ENCODE measurements around the gene CFAP45. TPM values are rescaled to one million over a fixed set of nuclear protein-coding genes. Genes with fewer than 3 reads are reported as not detected.

The CFAP45 gene
- polyA plus RNA-seq, 3 donors, result 0.12 to 1.0 TPM; not detected in 1

DNA sequence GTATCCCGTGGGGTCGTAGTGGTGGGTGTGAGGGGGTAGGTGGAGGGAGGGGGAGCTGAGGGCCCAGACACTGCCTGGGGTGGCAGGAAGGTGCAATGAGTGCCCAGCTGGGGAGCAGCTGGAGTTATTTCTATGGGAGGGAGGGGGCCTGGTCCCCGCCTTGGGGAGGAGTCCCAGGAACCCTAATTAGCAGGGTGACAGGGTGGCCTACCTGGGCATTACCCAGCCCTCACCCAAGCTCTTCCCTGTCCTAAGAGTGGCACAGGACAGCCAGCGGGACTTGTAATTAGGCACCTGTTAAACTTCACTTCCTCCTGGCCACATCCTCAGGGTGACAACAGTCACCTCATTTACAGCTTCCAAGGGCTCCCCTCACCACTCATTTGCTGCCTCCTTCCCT lies 37.4 kb downstream of the CFAP45 start, which contains the start of gene VSIG8:
Gene VSIG8, minus strand, starts transcription at position 101 of the 400 bp plus-strand sequence. CDS start 136 bp downstream, outside the sequence.
- Histone ChIP-seq H3K4me1 (ENCODE audit: control insufficient read depth in 1 of 2, insufficient read depth in 2 of 2, low read length in 2 of 2) (no peaks in the 10 kb centered on the region), H3K36me3 (replicated peaks in 1 of 2; ENCODE audit: control insufficient read depth in 1 of 2, insufficient read depth in 2 of 2, low read length in 2 of 2) (no peaks in the 10 kb centered on the region), H4K20me1 (ENCODE audit: insufficient read depth, low read length) (no peaks in the 10 kb centered on the region), H3K4me2 (replicated peaks; ENCODE audit: extremely low read depth, low read length, poor library complexity, severe bottlenecking) (no peak within 1 kb of the TSS), H2AFZ (ENCODE audit: insufficient read depth, low read depth, low read length, poor library complexity, severe bottlenecking) (no peak within 1 kb of the TSS), H3K9ac (ENCODE audit: insufficient read depth, low read length, poor library complexity, severe bottlenecking) (no peak within 1 kb of the TSS), H3K27me3 (ENCODE audit: control insufficient read depth in 2 of 2, insufficient read depth in 2 of 2, low read length in 2 of 2) (peaks cover 0 to 2% of the 10 kb centered on the region in 2 donors), H3K79me2 (ENCODE audit: insufficient read depth, low read length) (no peaks in the 10 kb centered on the region), H3K27ac (ENCODE audit: low read depth in 1 of 2, low read length in 2 of 2) (no peak within 1 kb of the TSS), H3K9me3 (replicated peaks in 1 of 2; ENCODE audit: control insufficient read depth in 1 of 2, insufficient read depth in 1 of 2, low read length in 2 of 2) (no peaks in the 10 kb centered on the region), H3K4me3 (replicated peaks in 1 of 3; ENCODE audit: low read depth in 2 of 3, low read length in 3 of 3) (no peak within 1 kb of the TSS)
- Mint-ChIP-seq H3K4me3 (peak within 1 kb of the TSS in 1 of 2 donors; percentile 16), H3K9me3 (no peaks in the 10 kb centered on the region), H3K4me1 (no peaks in the 10 kb centered on the region), H3K36me3 (no peaks in the 10 kb centered on the region), H3K27ac (peak within 1 kb of the TSS in 1 of 7 donors; percentile 49), H3K27me3 (ENCODE audit: low read depth in 3 of 3) (peaks cover 8 to 12% (median 11%) of the 10 kb centered on the region in 3 donors)
- intact Hi-C loops (cut with micrococcal nuclease), result no loop called here
- TF ChIP-seq, protein P1, sequence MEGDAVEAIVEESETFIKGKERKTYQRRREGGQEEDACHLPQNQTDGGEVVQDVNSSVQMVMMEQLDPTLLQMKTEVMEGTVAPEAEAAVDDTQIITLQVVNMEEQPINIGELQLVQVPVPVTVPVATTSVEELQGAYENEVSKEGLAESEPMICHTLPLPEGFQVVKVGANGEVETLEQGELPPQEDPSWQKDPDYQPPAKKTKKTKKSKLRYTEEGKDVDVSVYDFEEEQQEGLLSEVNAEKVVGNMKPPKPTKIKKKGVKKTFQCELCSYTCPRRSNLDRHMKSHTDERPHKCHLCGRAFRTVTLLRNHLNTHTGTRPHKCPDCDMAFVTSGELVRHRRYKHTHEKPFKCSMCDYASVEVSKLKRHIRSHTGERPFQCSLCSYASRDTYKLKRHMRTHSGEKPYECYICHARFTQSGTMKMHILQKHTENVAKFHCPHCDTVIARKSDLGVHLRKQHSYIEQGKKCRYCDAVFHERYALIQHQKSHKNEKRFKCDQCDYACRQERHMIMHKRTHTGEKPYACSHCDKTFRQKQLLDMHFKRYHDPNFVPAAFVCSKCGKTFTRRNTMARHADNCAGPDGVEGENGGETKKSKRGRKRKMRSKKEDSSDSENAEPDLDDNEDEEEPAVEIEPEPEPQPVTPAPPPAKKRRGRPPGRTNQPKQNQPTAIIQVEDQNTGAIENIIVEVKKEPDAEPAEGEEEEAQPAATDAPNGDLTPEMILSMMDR (IDR thresholded peaks at IDR 0.05), result no peak
- DNase-seq, result no peak
- WGBS (ENCODE audit: insufficient coverage), result no CpG with 5 or more reads among the region's 4 CpGs

DNA sequence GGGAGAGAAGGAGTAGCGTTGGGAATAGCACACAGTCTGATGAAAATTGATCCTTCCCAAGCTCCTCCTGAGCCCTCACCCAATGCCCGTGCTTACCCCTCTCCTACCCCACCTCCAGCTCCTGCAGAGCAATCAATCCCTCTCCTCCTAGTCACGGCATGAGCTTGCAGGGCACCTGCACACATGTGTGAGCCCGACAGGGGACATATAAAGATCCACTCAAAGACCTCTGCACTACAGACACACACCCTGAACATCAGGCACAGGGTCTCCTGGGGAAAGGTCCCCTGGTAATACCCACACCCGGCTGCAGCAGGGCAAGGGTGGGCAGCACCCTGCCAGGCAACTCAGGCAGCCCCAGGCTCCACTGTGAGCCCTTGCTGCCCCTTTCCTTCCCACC lies 37.9 kb downstream of the CFAP45 start:
- Mint-ChIP-seq H3K9me3 (no peaks in the 10 kb centered on the region), H3K27me3 (ENCODE audit: low read depth in 3 of 3) (peaks cover 8 to 12% (median 9%) of the 10 kb centered on the region in 3 donors), H3K36me3 (no peaks in the 10 kb centered on the region), H3K4me1 (no peaks in the 10 kb centered on the region), H3K27ac (peak overlapping the region in 1 of 7 donors; percentile 49), H3K4me3 (no peak overlapping the region)
- Histone ChIP-seq H3K27ac (ENCODE audit: low read depth in 1 of 2, low read length in 2 of 2) (no peak overlapping the region), H3K79me2 (ENCODE audit: insufficient read depth, low read length) (no peaks in the 10 kb centered on the region), H2AFZ (ENCODE audit: insufficient read depth, low read depth, low read length, poor library complexity, severe bottlenecking) (no peak overlapping the region), H3K36me3 (replicated peaks in 1 of 2; ENCODE audit: control insufficient read depth in 1 of 2, insufficient read depth in 2 of 2, low read length in 2 of 2) (no peaks in the 10 kb centered on the region), H3K9me3 (replicated peaks in 1 of 2; ENCODE audit: control insufficient read depth in 1 of 2, insufficient read depth in 1 of 2, low read length in 2 of 2) (no peaks in the 10 kb centered on the region), H3K4me1 (ENCODE audit: control insufficient read depth in 1 of 2, insufficient read depth in 2 of 2, low read length in 2 of 2) (no peaks in the 10 kb centered on the region), H3K27me3 (ENCODE audit: control insufficient read depth in 2 of 2, insufficient read depth in 2 of 2, low read length in 2 of 2) (peaks cover 0 to 2% of the 10 kb centered on the region in 2 donors), H4K20me1 (ENCODE audit: insufficient read depth, low read length) (no peaks in the 10 kb centered on the region), H3K4me3 (replicated peaks in 1 of 3; ENCODE audit: low read depth in 2 of 3, low read length in 3 of 3) (no peak overlapping the region), H3K9ac (ENCODE audit: insufficient read depth, low read length, poor library complexity, severe bottlenecking) (no peak overlapping the region), H3K4me2 (replicated peaks; ENCODE audit: extremely low read depth, low read length, poor library complexity, severe bottlenecking) (no peak overlapping the region)
- intact Hi-C loops (cut with micrococcal nuclease), result no loop called here
- no peak for DNase-seq
- WGBS (ENCODE audit: insufficient coverage), result 79% methylated on average over 3 of the region's 5 CpGs
- TF ChIP-seq, protein P1 (IDR thresholded peaks at IDR 0.05), result no peak

Measured in CD14-positive monocyte (primary cell).